ENCODE measurements around the gene DCTD.

DCTD gene

DNA sequence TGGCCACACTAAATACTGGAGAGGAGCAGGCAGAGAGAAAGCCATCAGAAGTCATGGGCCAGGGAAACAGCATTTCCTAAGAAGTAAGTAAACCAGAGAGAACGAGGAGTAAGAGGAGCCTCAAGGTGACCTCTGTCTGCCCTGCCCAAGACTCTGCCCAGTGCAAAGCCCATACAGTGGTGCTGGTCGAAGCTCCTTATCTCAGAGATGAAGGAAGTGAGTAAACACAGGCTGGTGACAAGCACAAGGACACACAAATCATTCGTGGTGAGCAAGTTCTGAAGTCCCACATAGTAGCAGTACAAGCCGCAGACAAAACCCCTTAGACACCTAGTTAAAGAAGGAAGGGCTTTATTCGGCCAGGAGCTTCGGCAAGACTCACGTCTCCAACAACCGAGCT, 62.7 kb downstream of the DCTD start:
- no peak overlapping the region for H3K14ac ChIP-seq (ENCODE audit: low read length)
- no CpG with 5 or more reads among the region's 8 CpGs for WGBS, 2 donors (ENCODE audit: extremely low coverage in 2 of 2, insufficient read length in 2 of 2, insufficient replicate concordance in 1 of 2)

DNA sequence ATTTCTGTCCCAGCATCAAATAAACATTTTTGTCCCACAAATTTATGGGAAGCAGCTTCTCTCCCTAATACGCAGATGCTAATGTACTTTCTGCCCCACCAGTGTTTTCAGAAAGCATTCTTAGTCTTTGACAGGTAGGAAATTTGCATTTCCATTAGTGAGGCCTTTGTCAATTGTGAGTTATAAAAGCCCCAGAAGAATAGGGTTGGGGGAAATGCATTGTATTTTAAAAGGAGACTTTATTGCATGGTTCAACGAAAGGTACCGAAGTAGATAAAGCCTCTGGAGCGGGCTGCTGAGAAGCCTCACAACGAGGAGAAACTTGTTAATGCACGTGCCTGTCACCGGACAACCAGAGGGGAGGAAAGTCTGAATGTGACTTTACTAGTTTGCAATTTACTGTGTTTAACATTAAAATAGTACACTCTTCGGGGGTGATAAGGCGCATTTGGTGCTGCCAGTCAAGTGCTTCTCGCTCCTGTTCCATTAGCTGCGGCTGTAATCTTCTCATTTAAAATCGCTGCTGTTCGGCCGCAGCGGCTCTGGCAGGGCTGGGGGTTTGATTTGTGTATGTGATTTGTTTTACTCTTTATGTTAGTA, 63.4 kb downstream of the DCTD start:
- Histone ChIP-seq H4K8ac (ENCODE audit: low read depth, low read length) (no peak overlapping the region), H3K4ac (ENCODE audit: low read length) (no peak overlapping the region), H3K18ac (ENCODE audit: low read length) (no peak overlapping the region), H3K27ac (replicated peaks; ENCODE audit: low read length) (no peak overlapping the region), H2BK120ac (ENCODE audit: low read depth, low read length) (no peak overlapping the region), H4K91ac (ENCODE audit: low read depth, low read length, poor library complexity) (no peak overlapping the region), H3K27me3 (ENCODE audit: control insufficient read depth in 3 of 3, insufficient read depth in 3 of 3, low read depth in 1 of 3, low read length in 3 of 3) (no peaks in the 10 kb centered on the region), H2BK12ac (ENCODE audit: low read length) (no peak overlapping the region), H2AK5ac (ENCODE audit: low read depth, low read length) (no peak overlapping the region), H3K14ac (ENCODE audit: low read length) (no peak overlapping the region), H3K9me3 (replicated peaks in 1 of 2; ENCODE audit: control insufficient read depth in 2 of 2, insufficient read depth in 1 of 2, low read depth in 1 of 2, low read length in 2 of 2) (peaks cover 0 to 9% of the 10 kb centered on the region in 2 donors), H3K4me3 (ENCODE audit: low read length in 2 of 2) (no peak overlapping the region), H3K4me2 (ENCODE audit: insufficient read depth, low read length, poor library complexity, severe bottlenecking) (no peak overlapping the region), H2BK15ac (ENCODE audit: low read length) (no peak overlapping the region), H2AFZ (ENCODE audit: low read length) (no peak overlapping the region), H3K79me1 (ENCODE audit: low read depth, low read length) (peaks cover 3% of the 10 kb centered on the region), H3K9ac (ENCODE audit: low read depth, low read length, poor library complexity) (no peak overlapping the region), H2BK5ac (ENCODE audit: low read length) (no peak overlapping the region), H3K23ac (ENCODE audit: low read depth, low read length, poor library complexity) (no peak overlapping the region), H3K4me1 (ENCODE audit: control insufficient read depth in 2 of 2, insufficient read depth in 1 of 2, low read depth in 1 of 2, low read length in 2 of 2) (peaks cover 0 to 3% of the 10 kb centered on the region in 2 donors), H3K36me3 (replicated peaks in 1 of 2; ENCODE audit: control insufficient read depth in 2 of 2, insufficient read depth in 2 of 2, low read length in 2 of 2) (no peaks in the 10 kb centered on the region)
- WGBS, 2 donors (ENCODE audit: extremely low coverage in 2 of 2, insufficient read length in 2 of 2, insufficient replicate concordance in 1 of 2), result no CpG with 5 or more reads among the region's 15 CpGs
- DNase-seq (ENCODE audit: low spot score), result no peak

More for the DNA sequence above, 62.7 kb downstream of the DCTD start:
- Histone ChIP-seq H2BK120ac (ENCODE audit: low read depth, low read length) (no peak overlapping the region), H3K9ac (ENCODE audit: low read depth, low read length, poor library complexity) (no peak overlapping the region), H3K4me3 (ENCODE audit: low read length in 2 of 2) (no peak overlapping the region), H2BK5ac (ENCODE audit: low read length) (no peak overlapping the region), H3K23ac (ENCODE audit: low read depth, low read length, poor library complexity) (no peak overlapping the region), H2BK12ac (ENCODE audit: low read length) (no peak overlapping the region), H3K9me3 (replicated peaks in 1 of 2; ENCODE audit: control insufficient read depth in 2 of 2, insufficient read depth in 1 of 2, low read depth in 1 of 2, low read length in 2 of 2) (peaks cover 0 to 9% of the 10 kb centered on the region in 2 donors), H3K27ac (replicated peaks; ENCODE audit: low read length) (no peak overlapping the region), H3K4me1 (ENCODE audit: control insufficient read depth in 2 of 2, insufficient read depth in 1 of 2, low read depth in 1 of 2, low read length in 2 of 2) (peaks cover 0 to 3% of the 10 kb centered on the region in 2 donors), H2AFZ (ENCODE audit: low read length) (no peak overlapping the region), H3K79me1 (ENCODE audit: low read depth, low read length) (no peaks in the 10 kb centered on the region), H2BK15ac (ENCODE audit: low read length) (no peak overlapping the region), H3K4ac (ENCODE audit: low read length) (no peak overlapping the region), H2AK5ac (ENCODE audit: low read depth, low read length) (no peak overlapping the region), H3K36me3 (replicated peaks in 1 of 2; ENCODE audit: control insufficient read depth in 2 of 2, insufficient read depth in 2 of 2, low read length in 2 of 2) (no peaks in the 10 kb centered on the region), H4K8ac (ENCODE audit: low read depth, low read length) (no peak overlapping the region), H3K4me2 (ENCODE audit: insufficient read depth, low read length, poor library complexity, severe bottlenecking) (no peak overlapping the region), H3K27me3 (ENCODE audit: control insufficient read depth in 3 of 3, insufficient read depth in 3 of 3, low read depth in 1 of 3, low read length in 3 of 3) (no peaks in the 10 kb centered on the region), H4K91ac (ENCODE audit: low read depth, low read length, poor library complexity) (no peak overlapping the region), H3K18ac (ENCODE audit: low read length) (peak overlapping the region; percentile 46)
- no peak for DNase-seq (ENCODE audit: low spot score)

DNA sequence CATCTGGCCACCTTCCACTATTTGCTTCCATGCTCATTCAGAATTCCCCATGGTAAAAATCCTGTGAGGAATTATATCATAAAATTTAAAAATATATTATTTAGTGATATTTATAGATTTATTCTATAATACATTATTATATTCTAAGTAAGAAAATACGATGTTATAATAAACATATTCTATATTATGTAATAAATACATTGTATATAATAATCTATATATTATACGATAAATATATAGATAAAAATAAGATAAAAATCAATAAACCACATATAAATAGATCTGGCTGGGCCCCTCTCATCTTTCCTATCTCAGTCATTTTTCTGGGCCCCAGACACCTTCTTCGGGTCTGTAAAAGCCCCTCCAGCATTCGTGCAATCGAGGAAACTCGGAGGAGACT, 68.5 kb downstream of the DCTD start:
- H3K79me1 ChIP-seq (ENCODE audit: low read depth, low read length), result peaks cover 3% of the 10 kb centered on the region
- no peak overlapping the region for H2AK5ac ChIP-seq (ENCODE audit: low read depth, low read length)
- H3K9ac ChIP-seq (ENCODE audit: low read depth, low read length, poor library complexity), result no peak overlapping the region
- no peak overlapping the region for H3K18ac ChIP-seq (ENCODE audit: low read length)
- H2AFZ ChIP-seq (ENCODE audit: low read length), result no peak overlapping the region
- no peak overlapping the region for H3K23ac ChIP-seq (ENCODE audit: low read depth, low read length, poor library complexity)
- H4K91ac ChIP-seq (ENCODE audit: low read depth, low read length, poor library complexity), result no peak overlapping the region
- peaks cover 0 to 9% of the 10 kb centered on the region in 2 donors for H3K9me3 ChIP-seq (replicated peaks in 1 of 2; ENCODE audit: control insufficient read depth in 2 of 2, insufficient read depth in 1 of 2, low read depth in 1 of 2, low read length in 2 of 2)
- H3K14ac ChIP-seq (ENCODE audit: low read length), result no peak overlapping the region
- no peak overlapping the region for H2BK120ac ChIP-seq (ENCODE audit: low read depth, low read length)
- no peak overlapping the region for H3K4ac ChIP-seq (ENCODE audit: low read length)
- H3K4me2 ChIP-seq (ENCODE audit: insufficient read depth, low read length, poor library complexity, severe bottlenecking), result no peak overlapping the region
- no peak overlapping the region for H4K8ac ChIP-seq (ENCODE audit: low read depth, low read length)
- no peak overlapping the region for H2BK5ac ChIP-seq (ENCODE audit: low read length)
- H3K27ac ChIP-seq (replicated peaks; ENCODE audit: low read length), result no peak overlapping the region
- H2BK12ac ChIP-seq (ENCODE audit: low read length), result no peak overlapping the region
- H2BK15ac ChIP-seq (ENCODE audit: low read length), result peak overlapping the region; percentile 55
- no peak for DNase-seq (ENCODE audit: low spot score)
- H3K4me1 ChIP-seq (ENCODE audit: control insufficient read depth in 2 of 2, insufficient read depth in 1 of 2, low read depth in 1 of 2, low read length in 2 of 2), result peaks cover 3 to 12% of the 10 kb centered on the region in 2 donors
- no CpG with 5 or more reads among the region's 6 CpGs for WGBS, 2 donors (ENCODE audit: extremely low coverage in 2 of 2, insufficient read length in 2 of 2, insufficient replicate concordance in 1 of 2)
- H3K36me3 ChIP-seq (replicated peaks in 1 of 2; ENCODE audit: control insufficient read depth in 2 of 2, insufficient read depth in 2 of 2, low read length in 2 of 2), result no peaks in the 10 kb centered on the region
- no peak overlapping the region for H3K4me3 ChIP-seq (ENCODE audit: low read length in 2 of 2)
- H3K27me3 ChIP-seq (ENCODE audit: control insufficient read depth in 3 of 3, insufficient read depth in 3 of 3, low read depth in 1 of 3, low read length in 3 of 3), result no peaks in the 10 kb centered on the region

DNA sequence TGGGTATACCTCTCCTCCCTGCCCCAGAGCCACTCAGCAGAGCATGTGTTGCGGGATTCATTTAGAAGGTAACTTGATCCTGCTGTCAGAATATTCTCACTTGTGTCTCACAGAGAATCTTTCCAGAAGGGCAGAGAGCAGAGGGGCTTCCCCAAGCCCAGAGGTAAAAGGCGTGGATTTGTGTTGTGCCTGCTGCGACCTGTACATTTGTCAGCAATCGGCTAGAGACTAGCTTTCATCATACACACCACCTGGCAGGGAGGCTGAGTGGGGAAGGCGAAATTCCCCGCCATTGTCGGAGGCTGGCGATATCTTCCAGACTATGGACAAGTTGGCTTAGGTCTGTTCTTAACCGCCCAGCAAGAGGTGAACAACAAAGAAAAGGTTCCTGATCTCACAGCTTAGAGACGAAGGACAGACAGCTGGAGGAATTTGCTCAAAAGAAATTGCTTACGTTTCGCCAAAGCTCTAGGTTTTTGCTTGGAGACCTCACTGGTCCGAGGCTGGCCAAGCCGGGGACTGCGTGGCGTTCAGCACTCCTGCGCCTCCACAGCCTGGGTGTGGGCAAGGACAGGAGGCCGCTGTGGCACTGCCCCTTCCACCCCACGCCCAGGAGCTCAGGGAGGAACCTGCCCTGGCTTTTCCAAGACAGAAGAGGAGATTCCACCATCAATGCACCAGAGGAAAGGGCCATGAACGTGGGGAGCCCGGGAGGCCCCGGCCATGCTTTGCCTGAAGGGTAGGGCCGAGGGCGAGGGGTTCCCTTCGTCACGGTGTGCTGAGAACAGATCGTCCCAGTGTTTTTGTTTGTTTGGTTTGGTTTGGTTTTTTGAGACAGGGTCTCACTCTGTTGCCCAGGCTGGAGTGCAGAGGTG, 69.4 kb downstream of the DCTD start:
- Histone ChIP-seq H3K4me3 (ENCODE audit: low read length in 2 of 2) (no peak overlapping the region), H2AK5ac (ENCODE audit: low read depth, low read length) (no peak overlapping the region), H3K4me1 (ENCODE audit: control insufficient read depth in 2 of 2, insufficient read depth in 1 of 2, low read depth in 1 of 2, low read length in 2 of 2) (peaks cover 8 to 12% of the 10 kb centered on the region in 2 donors), H3K14ac (ENCODE audit: low read length) (no peak overlapping the region), H3K18ac (ENCODE audit: low read length) (no peak overlapping the region), H2BK12ac (ENCODE audit: low read length) (no peak overlapping the region), H3K23ac (ENCODE audit: low read depth, low read length, poor library complexity) (no peak overlapping the region), H2BK15ac (ENCODE audit: low read length) (no peak overlapping the region), H3K79me1 (ENCODE audit: low read depth, low read length) (peaks cover 3% of the 10 kb centered on the region), H3K9ac (ENCODE audit: low read depth, low read length, poor library complexity) (no peak overlapping the region), H2BK120ac (ENCODE audit: low read depth, low read length) (no peak overlapping the region), H2BK5ac (ENCODE audit: low read length) (no peak overlapping the region), H3K27me3 (ENCODE audit: control insufficient read depth in 3 of 3, insufficient read depth in 3 of 3, low read depth in 1 of 3, low read length in 3 of 3) (no peaks in the 10 kb centered on the region), H4K8ac (ENCODE audit: low read depth, low read length) (no peak overlapping the region), H3K27ac (replicated peaks; ENCODE audit: low read length) (no peak overlapping the region), H3K4me2 (ENCODE audit: insufficient read depth, low read length, poor library complexity, severe bottlenecking) (no peak overlapping the region), H3K9me3 (replicated peaks in 1 of 2; ENCODE audit: control insufficient read depth in 2 of 2, insufficient read depth in 1 of 2, low read depth in 1 of 2, low read length in 2 of 2) (peaks cover 0 to under 1% of the 10 kb centered on the region in 2 donors), H3K4ac (ENCODE audit: low read length) (no peak overlapping the region), H4K91ac (ENCODE audit: low read depth, low read length, poor library complexity) (no peak overlapping the region), H2AFZ (ENCODE audit: low read length) (no peak overlapping the region), H3K36me3 (replicated peaks in 1 of 2; ENCODE audit: control insufficient read depth in 2 of 2, insufficient read depth in 2 of 2, low read length in 2 of 2) (no peaks in the 10 kb centered on the region)
- DNase-seq (ENCODE audit: low spot score), result no peak
- no CpG with 5 or more reads among the region's 27 CpGs for WGBS, 2 donors (ENCODE audit: extremely low coverage in 2 of 2, insufficient read length in 2 of 2, insufficient replicate concordance in 1 of 2)

All from neuronal stem cell (in vitro differentiated cells).